DMS114 treated with DMSO at 0.1 percent for 48 hours (cell line): Measurements from ENCODE around the gene WNT9A.
"Not testable (repeated sequence)": the region's sequence is repeated elsewhere in the genome, so short reads cannot be mapped to it uniquely, and the experiment has no call there.

Experiments
- DNase-seq: peaks from one replicate; lab custom pipeline; 2025; ENCODE audit not compliant: unreplicated experiment; lab: John Stamatoyannopoulos, UW

WNT9A gene, protein sequence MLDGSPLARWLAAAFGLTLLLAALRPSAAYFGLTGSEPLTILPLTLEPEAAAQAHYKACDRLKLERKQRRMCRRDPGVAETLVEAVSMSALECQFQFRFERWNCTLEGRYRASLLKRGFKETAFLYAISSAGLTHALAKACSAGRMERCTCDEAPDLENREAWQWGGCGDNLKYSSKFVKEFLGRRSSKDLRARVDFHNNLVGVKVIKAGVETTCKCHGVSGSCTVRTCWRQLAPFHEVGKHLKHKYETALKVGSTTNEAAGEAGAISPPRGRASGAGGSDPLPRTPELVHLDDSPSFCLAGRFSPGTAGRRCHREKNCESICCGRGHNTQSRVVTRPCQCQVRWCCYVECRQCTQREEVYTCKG

DNA sequence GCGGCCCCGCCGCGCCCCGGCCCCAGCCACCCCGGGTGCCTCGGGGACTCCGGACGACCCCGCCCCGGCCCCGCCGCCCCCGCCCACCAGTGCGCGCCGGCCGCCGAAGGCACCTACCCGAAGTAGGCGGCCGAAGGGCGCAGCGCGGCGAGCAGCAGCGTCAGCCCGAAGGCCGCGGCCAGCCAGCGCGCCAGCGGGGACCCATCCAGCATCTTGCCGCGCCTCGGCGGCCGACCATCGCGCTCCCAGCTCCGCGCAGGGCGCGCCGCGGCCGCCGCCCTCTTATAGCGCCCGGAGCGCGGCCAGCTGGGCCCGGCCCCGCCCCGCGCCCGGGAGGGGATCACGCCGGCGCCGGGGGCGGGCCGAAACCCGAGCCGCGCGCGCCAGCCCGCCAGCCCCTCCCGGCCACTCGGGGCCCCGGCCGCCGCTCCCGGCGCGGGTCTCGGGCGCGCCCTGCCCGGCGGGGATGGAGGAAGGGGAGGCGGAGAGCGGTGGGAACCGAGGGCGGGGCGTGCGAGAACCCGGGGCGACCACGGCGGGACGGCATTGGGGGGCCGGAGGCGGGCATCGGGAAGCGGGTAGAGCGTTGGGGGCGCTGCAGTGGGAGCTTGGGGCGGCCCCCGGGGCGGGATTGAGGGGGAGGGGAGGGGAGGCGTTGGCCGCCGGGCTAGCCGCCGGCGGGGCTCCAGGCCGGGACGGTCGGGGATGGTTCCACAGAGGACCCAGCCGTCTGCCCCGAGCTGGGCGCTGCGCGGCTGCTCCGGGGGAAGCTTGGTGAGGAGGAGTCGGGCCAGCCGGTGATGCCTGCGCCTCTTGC lies at the start of gene WNT9A:
Gene WNT9A, minus strand, starts transcription at position 257 of the 817 bp plus-strand sequence. Its CDS starts 45 bp downstream, at position 212.
- DNase-seq: no peak

DNA sequence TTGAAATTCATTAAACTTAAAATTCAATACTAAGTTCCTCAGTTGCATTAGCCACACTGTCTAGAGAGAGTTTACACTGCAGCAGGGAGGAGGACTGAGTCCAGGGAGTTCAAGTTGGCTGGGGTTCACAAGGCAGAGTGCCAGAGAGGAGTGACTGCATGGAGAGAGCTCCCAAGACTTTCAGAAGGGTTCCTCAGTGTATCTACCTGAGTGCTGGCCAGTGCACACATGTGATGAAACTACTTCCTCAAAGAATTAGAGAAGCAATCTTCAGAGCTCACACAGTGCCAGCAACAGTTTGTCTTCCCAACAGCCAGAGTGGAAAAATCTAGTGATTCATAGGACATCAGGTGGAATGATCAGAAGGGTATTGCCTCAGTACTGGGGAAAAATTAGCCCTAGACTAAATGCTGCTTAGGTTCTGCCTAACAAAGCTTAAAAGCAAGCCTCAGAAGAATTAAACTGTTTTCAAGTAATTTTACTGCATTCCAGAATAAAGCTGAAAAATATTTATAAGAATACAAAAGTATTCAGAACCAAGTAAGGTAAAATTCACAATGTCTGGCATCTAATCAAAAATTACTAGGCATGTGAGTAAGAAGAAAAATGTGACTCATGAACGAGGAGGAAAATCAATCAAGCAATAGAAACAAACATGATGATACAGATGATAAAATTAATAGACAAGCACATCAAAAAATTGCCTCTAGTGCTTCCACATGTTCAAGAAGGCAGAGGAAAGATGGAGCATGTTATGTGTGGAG lies 48.6 kb upstream of the WNT9A start:
- no peak for DNase-seq

DNA sequence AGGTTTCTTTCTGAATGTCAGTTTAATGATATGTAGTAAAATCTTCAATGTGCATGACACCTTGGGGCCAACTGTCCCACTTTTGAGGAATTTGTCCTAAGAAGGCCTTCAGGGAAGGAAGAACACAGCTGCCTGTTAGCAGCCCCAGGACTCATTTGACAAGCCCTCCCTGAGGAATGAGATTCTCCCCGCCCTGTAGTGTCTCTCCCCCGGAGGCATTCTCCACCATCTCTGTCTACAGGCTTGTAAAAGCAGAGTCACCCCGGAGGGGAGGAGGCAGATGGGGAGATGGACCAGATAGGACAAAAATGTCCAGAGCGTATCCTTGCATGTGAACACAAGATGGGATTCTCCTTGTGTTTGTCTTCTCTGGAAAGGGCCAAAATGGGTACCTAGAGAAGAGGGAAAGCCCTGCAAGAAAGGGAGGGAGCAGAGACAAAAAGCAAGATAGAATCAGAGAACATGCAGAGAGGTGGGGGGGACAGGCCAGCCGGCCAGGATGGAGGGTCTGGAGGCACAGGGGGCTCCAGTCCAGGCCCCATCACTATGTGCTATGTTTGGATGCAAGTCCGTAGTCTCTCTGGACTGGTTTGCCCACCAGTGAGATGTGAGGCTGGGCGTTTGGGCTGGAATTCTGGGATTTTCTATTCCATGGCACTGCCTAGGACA lies 47.0 kb upstream of the WNT9A start:
- DNase-seq: no peak

DNA sequence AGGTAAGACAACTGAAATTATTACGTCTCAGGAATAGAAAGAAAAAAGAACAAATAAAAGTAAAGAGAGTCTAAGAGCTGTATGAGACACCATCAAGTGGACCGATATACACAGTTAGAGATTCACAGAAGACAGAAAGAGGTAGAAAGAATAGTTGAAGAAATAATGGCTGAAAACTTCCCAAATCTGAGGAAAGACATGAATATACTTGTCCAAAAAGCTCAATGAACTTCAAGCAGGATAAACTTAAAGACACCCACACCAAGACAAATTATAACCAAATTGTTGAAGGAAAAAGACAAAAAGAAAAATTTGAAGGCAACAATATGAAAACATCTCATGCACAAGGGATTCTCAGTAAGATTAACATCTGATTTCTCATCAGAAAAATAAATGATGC lies 39.4 kb upstream of the WNT9A start:
- no peak for DNase-seq

DNA sequence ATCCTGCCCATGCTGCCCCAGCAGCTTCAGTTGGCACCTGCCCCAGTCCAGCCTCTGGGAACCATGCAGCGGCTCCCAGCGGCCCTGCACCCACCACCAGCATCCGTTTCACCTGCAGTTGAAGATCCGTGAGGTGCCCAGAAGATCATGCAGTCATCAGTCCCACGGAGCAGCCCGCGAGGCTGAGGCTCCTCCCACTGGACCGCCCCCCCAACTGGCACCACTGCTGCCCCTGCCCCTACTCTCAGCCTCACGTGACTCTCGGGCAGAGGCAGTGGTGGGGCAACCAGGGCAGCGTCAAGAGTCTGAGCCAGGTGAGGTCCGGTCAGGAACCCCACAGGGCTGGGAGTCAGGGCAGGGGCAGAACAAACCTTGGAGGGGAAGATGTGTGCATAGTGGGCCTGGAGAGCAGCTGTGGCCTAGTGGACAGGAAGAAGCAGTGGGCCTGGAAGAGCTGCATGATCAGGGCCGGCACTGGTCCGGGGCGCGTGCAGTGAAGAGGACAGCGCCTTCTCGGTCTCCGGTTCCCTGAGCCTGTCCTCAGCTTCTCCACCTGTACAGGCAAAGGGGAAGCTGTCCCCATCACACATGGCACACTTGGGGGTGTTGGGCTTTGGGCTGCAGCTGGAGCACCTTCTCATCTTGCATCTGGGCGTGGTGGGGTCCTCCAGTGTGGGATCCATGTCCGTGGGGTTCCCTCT lies 28.0 kb upstream of the WNT9A start:
- not testable (repeated sequence) for DNase-seq

DNA sequence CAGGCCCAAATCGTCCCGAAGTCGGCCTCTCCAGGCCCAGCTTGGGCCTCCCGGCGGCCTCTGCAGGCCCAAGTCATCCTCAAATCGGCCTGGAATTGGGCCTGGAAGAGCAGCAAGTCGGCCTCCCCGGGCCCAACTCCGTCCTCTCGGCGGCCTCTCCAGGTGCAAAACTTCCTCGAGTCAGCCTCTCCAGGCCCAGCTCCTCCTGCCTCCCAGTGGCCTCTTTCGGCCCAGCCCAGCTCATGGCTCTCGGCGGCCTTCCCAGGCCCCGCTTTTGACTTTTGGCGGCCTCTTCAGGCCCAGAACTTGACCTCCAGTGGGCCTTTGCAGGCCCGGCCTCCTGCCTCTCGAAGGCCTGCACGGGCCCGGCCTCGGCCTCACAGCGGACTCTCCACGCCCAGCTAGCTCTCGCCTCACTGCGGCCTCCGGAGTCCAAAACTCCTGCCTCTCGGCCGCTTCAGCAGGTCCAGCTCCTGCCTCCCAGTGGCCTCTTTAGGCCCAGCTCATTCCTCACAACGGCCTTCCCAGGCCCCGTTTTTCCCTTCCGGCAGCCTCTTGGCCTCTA lies 26.1 kb upstream of the WNT9A start:
- DNase-seq: not testable (repeated sequence)

DNA sequence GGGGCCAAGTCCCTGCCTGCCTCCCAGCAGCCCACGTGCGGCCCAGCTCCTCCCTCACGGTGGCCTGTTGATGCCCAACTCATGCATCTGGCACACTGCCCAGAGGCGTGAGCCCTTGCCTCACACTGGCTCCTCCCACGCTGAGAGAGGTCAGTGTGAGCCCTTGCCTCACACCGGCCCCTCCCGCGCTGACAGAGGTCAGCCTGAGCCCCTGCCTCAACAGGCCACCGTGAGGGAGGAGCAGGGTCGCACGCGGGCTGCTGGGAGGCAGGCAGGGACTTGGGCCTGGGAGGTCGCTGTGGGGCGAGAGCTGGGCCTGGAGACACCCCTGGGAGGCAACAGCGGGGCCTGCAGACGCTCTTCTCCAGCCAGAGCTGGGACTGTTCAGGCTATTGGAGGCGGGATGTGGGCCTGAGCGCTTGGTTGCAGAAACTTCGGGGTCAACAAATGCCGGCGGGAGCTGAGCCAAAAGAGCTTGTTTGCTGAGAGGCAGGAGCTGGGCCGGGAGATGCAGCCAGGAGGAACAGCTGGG lies 25.2 kb upstream of the WNT9A start:
- not testable (repeated sequence) for DNase-seq

DNA sequence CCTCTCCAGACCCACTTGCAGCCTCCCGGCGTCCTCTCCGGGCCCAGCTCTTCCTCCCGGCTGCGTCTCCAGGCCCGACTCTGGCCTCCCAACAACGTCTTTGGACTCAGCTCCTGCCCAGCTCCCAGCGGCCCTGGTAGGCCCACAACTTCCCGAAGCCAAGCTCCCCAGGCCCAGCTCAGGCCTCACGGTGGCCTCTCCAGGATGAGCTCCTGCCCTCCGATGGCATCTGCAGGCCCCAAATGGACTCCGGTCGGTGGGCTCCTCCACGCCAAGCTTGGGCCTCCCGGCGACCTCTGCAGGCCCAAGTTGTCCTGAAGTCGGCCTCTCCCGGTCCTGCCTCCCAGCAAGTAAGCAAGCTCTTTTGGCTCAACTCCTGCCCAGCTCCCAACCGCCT lies 24.5 kb upstream of the WNT9A start:
- not testable (repeated sequence) for DNase-seq

DNA sequence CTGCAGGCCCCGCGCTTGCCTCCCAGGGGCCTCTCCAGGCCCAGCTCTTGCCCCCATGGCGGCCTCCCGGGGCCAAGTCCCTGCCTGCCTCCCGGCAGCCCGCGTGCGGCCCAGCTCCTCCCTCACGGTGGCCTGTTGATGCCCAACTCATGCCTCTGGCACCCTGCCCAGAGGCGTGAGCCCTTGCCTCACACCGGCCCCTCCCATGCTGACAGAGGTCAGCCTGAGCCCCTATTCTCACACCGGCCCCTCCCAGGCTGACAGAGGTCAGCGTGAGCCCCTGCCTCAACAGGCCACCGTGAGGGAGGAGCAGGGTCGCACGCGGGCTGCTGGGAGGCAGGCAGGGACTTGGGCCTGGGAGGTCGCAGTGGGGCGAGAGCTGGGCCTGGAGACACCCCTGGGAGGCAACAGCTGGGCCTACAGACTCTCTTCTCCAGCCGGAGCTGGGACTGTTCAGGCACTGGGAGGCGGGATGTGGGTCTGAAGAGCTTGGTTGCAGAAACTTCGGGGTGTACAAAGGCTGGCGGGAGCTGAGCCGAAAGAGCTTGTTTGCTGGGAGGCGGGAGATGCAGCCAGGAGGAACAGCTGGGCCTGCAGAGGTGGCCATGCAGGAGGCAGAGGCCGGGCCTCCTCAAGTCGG lies 24.0 kb upstream of the WNT9A start:
- not testable (repeated sequence) for DNase-seq

DNA sequence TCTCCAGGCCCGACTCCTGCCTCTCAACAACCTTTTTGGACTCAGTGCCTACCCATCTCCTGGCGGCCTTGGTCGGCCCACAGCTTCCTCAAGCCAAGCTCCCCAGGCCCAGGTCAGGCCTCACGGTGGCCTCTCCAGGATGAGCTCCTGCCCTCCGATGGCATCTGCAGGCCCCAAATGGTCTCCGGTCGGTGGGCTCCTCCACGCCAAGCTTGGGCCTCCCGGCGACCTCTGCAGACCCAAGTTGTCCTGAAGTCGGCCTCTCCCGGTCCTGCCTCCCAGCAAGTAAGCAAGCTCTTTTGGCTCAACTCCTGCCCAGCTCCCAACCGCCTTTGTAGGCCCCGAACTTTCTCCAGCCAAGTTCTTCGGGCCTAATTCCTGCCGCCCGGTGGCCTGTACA lies 23.5 kb upstream of the WNT9A start:
- not testable (repeated sequence) for DNase-seq

DNA sequence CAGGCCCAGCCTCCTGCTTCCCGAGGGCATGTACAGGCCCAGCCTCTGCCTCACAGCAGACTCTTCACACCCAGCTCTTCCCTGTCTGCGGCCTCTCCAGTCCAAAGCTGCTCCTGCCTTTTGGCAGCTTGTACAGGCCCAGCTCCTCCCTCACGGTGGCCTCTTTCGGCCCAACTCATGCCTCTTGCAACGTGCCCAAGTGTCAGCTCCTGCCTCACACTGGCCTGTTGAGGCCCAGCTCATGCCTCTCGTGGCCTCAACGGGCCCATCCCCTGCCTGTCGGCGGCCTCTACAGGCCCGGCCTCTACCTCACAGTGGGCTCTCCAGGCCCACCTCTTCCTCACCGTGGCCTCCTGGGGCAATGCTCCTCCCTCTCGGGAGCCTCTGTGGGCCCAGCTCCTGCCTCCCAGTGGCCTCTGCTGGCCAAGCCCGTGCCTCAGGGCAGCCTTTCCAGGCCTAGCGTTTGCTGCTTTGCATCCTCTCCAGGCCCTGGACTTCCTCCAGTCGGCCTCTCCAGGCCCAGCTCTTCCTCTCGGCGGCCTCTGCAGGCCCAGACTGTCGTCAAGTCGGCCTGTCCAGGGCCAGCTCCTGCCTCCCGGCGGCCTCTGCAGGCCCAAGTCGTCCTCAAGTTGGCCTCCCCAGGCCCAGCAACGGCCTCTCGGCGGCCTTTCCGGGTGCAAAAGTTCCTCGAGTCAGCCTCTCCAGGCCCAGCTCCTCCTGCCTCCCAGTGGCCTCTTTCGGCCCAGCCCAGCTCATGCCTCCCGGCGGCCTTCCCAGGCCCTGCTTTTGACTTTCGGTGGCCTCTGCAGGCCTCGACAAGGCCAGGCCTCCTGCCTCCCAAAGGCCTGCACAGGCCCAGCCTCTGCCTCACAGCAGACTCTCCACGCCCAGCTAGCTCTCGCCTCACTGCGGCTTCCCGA lies 22.6 kb upstream of the WNT9A start:
- DNase-seq: not testable (repeated sequence)

DNA sequence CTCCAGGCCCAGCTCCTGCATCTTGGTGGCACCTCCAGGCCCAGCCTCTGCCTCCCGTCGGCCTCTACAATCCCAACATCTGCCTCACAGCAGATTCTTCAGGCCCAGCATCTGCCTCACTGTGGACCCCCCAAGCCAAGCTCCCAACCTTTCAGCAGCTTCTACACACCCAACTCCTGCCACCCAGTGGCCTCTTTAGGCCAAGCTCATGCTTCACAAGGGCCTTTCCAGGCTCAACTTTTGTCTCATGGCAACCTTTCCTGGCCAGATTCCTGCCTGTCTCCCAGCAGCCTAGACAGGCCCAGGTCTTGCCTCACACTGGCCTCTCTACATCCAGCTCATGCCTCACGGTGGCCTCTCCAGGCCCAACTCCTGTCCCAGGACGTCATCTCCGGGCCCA lies 20.1 kb upstream of the WNT9A start:
- not testable (repeated sequence) for DNase-seq

DNA sequence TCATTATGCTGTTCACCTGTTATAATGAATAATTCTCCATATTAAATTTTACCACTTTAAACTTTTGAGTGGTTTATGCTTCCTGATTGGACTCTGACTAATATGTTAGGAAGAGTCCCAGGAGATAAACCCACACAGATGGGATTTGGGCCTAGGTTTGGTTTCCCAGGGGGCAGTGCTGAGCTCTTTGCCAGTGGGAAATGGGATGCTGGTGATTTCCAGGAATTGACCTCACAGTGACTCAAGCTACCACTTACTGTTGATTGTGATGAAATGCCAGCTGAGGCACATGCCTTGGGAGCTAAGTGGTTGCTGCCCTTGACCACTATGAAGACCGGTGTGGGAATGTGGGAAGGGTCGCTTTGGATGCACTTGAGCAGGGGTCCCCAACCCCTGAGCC lies 19.0 kb upstream of the WNT9A start:
- DNase-seq: not testable (repeated sequence)

DNA sequence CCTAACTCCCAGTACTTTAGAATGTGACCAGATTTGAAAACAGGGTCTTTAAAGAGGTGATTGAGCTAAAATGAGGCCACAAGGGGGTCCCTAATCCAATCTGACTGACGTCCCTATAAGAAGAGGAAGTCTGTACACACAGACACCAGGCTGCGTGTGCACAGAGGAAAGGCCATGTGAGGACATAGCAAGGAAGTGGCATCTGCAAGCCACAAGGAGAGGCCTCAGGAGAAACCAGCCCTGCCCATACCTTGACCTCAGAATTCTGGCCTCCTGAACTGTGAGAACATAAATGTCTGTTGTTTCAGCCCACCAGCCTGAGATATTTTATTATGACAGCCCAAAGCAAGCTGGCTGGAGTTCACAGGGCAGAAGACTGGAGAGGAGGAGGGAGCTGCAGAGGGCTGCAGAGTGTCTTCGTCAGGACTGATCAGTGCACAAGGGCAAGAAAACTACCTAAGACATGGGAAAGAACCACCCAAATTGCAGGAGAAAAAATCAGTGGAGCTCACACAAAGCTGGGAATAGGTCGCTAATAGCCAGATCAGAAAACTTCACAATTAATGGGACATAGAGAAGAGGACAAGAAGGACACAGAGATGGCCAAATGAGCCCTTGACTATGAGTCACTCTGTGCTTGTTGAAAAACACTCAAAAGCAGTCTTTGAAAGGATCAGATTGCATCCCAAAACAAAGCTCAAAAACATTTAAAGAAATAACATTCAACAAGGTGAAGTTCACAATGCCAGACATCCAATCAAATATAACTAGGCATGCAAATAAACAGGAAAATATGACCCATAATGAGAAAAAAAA lies 14.1 kb upstream of the WNT9A start:
- no peak for DNase-seq

DNA sequence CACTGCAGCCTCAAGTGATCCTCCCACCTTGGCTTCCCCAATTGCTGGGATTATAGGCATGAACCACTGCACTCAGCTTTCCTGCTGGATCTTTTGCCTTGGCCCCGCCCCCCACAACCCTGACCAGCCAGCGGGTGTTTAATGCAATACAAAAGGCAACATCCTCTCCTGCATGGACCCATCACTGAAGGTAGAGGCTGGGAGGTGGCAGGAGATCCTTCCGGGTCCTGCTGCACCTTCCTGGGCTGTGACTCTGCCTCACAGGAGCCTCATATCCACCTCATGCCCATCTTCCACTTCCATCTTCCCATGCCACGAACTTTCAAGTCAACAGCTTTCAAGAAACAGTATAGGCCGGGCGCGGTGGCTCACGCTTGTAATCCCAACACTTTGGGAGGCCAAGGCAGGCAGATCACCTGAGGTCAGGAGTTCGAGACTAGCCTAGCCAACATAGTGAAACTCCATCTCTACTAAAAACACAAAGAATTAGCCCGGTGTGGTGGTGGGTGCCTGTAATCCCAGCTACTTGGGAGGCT lies 11.7 kb upstream of the WNT9A start:
- DNase-seq: no peak

DNA sequence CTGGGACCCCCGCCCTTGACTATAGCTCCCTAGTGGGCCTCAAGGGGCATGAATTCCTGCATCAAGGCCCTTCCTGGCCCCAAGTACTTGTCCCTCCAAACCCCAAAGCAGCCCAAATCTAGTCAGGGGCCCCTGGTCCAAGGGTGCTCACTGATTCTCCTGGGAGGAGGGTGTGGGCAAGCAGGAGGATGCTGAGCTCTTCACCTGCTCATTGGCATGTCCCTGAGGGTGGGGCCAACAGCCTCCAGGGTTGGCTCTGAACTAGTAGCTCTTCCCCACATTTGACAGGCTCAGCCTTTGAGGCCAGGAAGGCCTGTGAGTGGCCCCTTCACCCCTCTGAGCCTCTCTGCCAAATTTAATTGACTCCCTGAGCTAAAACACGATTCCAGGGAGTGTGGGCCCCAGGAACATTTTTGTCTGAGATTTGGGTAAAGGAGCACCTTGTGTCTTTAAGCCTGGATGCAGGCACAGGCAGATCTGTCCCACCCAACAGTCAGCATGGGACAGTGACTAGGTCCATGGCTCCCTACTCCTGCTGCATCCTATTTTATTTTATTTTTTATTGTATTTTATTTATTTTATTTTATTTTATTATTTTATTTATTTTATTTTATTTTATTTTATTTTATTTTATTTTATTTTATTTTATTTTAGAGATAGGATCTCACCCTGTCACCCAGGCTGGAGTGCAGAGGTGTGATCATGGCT lies 11.0 kb upstream of the WNT9A start:
- DNase-seq: no peak
